Measurements from ENCODE around the gene ZDHHC14. TPM values are rescaled to one million over a fixed set of nuclear protein-coding genes. Genes with fewer than 3 reads are reported as not detected.
A peak's percentile ranks its signal among the peaks of the same experiment; 100 is the strongest.
"Not testable (repeated sequence)": the region's sequence is repeated elsewhere in the genome, so short reads cannot be mapped to it uniquely, and the experiment has no call there.

Gene ZDHHC14
- total RNA-seq, 2 experiments from 2014 or later: 1.7 to 2.5 TPM

GRCh38 chr6:157381631-157382621 lies 936 bp downstream of the ZDHHC14 start:
- peak; percentile 69 for DNase-seq
- Mint-ChIP-seq H3K4me1 (ENCODE audit: low read depth) (peaks cover 31% of the 10 kb centered on the region), H3K9me3 (no peaks in the 10 kb centered on the region), H3K27ac (peak overlapping the region; percentile 73), H3K4me3 (peak overlapping the region; percentile 79), H3K36me3 (ENCODE audit: low read depth) (peaks cover 3% of the 10 kb centered on the region), H3K27me3 (peaks cover 7% of the 10 kb centered on the region)
- intact Hi-C loops (cut with micrococcal nuclease): loop anchor here (5.0 kb wide), 1 partner anchor 60 kb away; the partner anchor contains the start of gene TMEM242
- CTCF ChIA-PET: interaction anchor here (1.6 kb wide), 1 partner anchor 58 kb away, joined by 5 read pairs; the partner anchor contains the start of gene TMEM242
- ATAC-seq: peak; percentile 22
- TF ChIP-seq, protein P1, sequence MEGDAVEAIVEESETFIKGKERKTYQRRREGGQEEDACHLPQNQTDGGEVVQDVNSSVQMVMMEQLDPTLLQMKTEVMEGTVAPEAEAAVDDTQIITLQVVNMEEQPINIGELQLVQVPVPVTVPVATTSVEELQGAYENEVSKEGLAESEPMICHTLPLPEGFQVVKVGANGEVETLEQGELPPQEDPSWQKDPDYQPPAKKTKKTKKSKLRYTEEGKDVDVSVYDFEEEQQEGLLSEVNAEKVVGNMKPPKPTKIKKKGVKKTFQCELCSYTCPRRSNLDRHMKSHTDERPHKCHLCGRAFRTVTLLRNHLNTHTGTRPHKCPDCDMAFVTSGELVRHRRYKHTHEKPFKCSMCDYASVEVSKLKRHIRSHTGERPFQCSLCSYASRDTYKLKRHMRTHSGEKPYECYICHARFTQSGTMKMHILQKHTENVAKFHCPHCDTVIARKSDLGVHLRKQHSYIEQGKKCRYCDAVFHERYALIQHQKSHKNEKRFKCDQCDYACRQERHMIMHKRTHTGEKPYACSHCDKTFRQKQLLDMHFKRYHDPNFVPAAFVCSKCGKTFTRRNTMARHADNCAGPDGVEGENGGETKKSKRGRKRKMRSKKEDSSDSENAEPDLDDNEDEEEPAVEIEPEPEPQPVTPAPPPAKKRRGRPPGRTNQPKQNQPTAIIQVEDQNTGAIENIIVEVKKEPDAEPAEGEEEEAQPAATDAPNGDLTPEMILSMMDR (IDR thresholded peaks at IDR 0.05): no peak
- POLR2A ChIA-PET: interaction anchor here (0.7 kb wide), 2 partner anchors 59 to 611 kb away, joined by 3 read pairs; no protein-coding TSS in a partner anchor

DNA sequence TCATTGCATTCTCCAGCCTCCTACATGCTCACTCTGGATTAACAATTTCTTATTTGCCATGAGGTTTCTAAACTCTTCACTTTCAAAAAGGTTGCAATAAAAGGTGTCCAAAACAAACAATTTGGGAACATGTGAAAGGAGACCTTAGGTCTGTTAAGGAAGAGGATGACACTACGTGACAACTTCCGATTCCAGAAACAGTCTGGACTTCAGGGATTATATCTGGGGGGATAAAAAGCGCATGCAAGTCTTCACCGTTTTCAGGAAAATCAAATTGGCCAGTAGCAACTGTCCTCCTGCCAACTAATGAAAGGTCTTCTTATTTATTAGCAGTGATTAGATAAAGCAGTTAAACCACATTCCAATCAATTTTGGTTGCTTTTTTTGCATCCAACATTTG lies 1.8 kb downstream of the ZDHHC14 start:
- CTCF ChIA-PET: interaction anchor here (1.6 kb wide), 1 partner anchor 59 kb away, joined by 5 read pairs; the partner anchor contains the start of gene TMEM242
- no peak for ATAC-seq
- POLR2A ChIA-PET: interaction anchor here (0.7 kb wide), 1 partner anchor 25 kb away, joined by 3 read pairs; no protein-coding TSS in a partner anchor
- TF ChIP-seq, protein P1 (IDR thresholded peaks at IDR 0.05): no peak
- H3K36me3 Mint-ChIP-seq (ENCODE audit: low read depth): peaks cover 3% of the 10 kb centered on the region
- no peak for DNase-seq
- peaks cover 30% of the 10 kb centered on the region for H3K4me1 Mint-ChIP-seq (ENCODE audit: low read depth)
- peak overlapping the region; percentile 79 for H3K4me3 Mint-ChIP-seq
- H3K27me3 Mint-ChIP-seq: peaks cover 7% of the 10 kb centered on the region
- H3K9me3 Mint-ChIP-seq: no peaks in the 10 kb centered on the region
- intact Hi-C loops (cut with micrococcal nuclease): loop anchor here (5.0 kb wide), 1 partner anchor 61 kb away; the partner anchor contains the start of gene TMEM242
- no peak overlapping the region for H3K27ac Mint-ChIP-seq

DNA sequence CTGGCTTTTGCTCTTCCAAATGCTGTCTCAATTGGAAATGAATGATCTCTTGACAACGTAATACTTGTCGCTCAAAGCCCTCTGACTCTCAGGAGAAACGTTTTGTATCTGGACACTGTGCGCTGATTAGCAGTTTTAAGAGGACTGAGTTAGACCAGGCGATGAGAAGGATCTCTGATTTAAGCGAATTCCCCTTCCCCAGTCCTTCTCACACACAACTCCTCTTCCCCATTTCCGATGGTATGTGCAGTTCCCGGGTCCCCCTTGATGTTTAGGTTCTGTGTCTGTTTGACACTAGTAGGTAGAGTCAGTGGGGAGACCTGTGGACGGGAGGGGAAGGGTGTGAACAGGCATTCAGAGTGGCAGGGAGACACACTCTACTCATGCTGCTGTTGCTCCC lies 2.5 kb downstream of the ZDHHC14 start:
- Mint-ChIP-seq H3K4me1 (ENCODE audit: low read depth) (peaks cover 30% of the 10 kb centered on the region), H3K27ac (no peak overlapping the region), H3K36me3 (ENCODE audit: low read depth) (peaks cover 3% of the 10 kb centered on the region), H3K9me3 (no peaks in the 10 kb centered on the region), H3K4me3 (peak overlapping the region; percentile 14), H3K27me3 (peaks cover 7% of the 10 kb centered on the region)
- intact Hi-C loops (cut with micrococcal nuclease): loop anchor here (5.0 kb wide), 1 partner anchor 61 kb away; the partner anchor contains the start of gene TMEM242
- ChIA-PET POLR2A (interaction anchor here (0.7 to 1.0 kb wide), 2 partner anchors 24 to 60 kb away, joined by 3 read pairs; partner anchors contain the start of gene TMEM242), CTCF (interaction anchor here (1.2 kb wide), 1 partner anchor 9 kb away, joined by 4 read pairs; no protein-coding TSS in a partner anchor)
- DNase-seq (no peak), ATAC-seq (no peak)
- TF ChIP-seq, protein P1 (IDR thresholded peaks at IDR 0.05): no peak

GRCh38 chr6:157384962-157385361 lies 4.0 kb downstream of the ZDHHC14 start:
- H3K27ac Mint-ChIP-seq; ATAC-seq; H3K27me3 Mint-ChIP-seq; DNase-seq; H3K9me3 Mint-ChIP-seq; H3K36me3 Mint-ChIP-seq (ENCODE audit: low read depth); H3K4me3 Mint-ChIP-seq: not testable (repeated sequence)
- intact Hi-C loops (cut with micrococcal nuclease): loop anchor here (5.0 kb wide), 1 partner anchor 63 kb away; the partner anchor contains the start of gene TMEM242
- peaks cover 23% of the 10 kb centered on the region for H3K4me1 Mint-ChIP-seq (ENCODE audit: low read depth)
- POLR2A ChIA-PET: interaction anchor here (1.2 to 1.4 kb wide), 2 partner anchors 9 to 97 kb away, joined by 4 to 8 read pairs; no protein-coding TSS in a partner anchor
- CTCF ChIA-PET: interaction anchor here (1.0 to 1.2 kb wide), 4 partner anchors 7 to 282 kb away, joined by 3 to 4 read pairs (median 3); no protein-coding TSS in a partner anchor

DNA sequence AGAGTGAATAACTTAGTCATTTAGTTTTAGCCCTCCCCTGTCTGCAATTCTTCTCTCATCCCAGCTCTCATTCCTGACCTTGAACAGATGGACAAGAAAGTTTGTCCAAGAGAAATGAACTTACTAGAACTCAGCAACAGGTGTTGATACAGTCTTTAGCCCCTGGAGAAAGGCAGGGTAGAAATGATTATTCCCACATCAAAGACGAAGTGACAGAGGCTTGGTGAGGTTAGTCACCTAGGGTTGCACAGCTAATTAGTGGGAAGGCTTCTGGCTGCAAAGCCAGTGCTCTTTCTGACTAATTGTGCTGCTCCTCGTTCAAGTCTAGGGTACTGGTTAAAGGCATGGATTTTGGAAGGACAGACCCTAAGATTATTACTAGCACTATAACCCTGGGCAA lies 4.5 kb downstream of the ZDHHC14 start:
- ChIA-PET POLR2A (interaction anchor here (1.4 kb wide), 1 partner anchor 10 kb away, joined by 8 read pairs; no protein-coding TSS in a partner anchor), CTCF (interaction anchor here (1.0 kb wide), 2 partner anchors 71 to 213 kb away, joined by 3 read pairs; no protein-coding TSS in a partner anchor)
- Mint-ChIP-seq H3K4me3 (no peak overlapping the region), H3K9me3 (peaks cover 7% of the 10 kb centered on the region), H3K27ac (no peak overlapping the region), H3K4me1 (ENCODE audit: low read depth) (peaks cover 23% of the 10 kb centered on the region), H3K36me3 (ENCODE audit: low read depth) (peaks cover 10% of the 10 kb centered on the region), H3K27me3 (peaks cover 7% of the 10 kb centered on the region)
- peak; percentile 23 for DNase-seq
- TF ChIP-seq, protein P1 (IDR thresholded peaks at IDR 0.05): no peak
- intact Hi-C loops (cut with micrococcal nuclease): no loop called here
- ATAC-seq: peak; percentile 15

Data from activated CD8-positive, alpha-beta T cell treated with anti-CD3 and anti-CD28 coated beads for 36 hours (primary cell).